PC-9 (cell line): ENCODE results near the gene ARSK. TPM values are rescaled to one million over a fixed set of nuclear protein-coding genes. Genes with fewer than 3 reads are reported as not detected.

Source experiments
- BruUV-seq: library from RNA; stranded (reverse); fragments of 400-500 nt; replicated peaks from 2 replicates; lab custom pipeline; 2021; lab: Mats Ljungman, UMichigan
- CTCF ChIA-PET: fragments of 300-600 bp; sonication (Branson Sonifier 250); formaldehyde crosslinking; loops from one replicate; lab custom pipeline; 2022; ENCODE audit warnings: antibody characterized with exemption; lab: Charles Lee
- POLR2A ChIA-PET: fragments of 300-600 bp; sonication (Branson Sonifier 250); formaldehyde crosslinking; loops from one replicate; lab custom pipeline; 2022; ENCODE audit warnings: antibody characterized with exemption; ENCODE audit not compliant: unreplicated experiment; lab: Charles Lee
- DNase-seq, 2 experiments: peaks; one replicate each; pipeline versions ENCODE4 v3.0.0 to v3.0.0-alpha.2; 2015 to 2022; ENCODE audit warnings: mixed read lengths in 1 of 2
- H2AFZ ChIP-seq: fragments of 200-600 bp; sonication (generic); 2 replicates; pipeline ENCODE4 v1.8.1; 2017; ENCODE audit warnings: antibody characterized with exemption
- H3F3A ChIP-seq: fragments of 200-600 bp; sonication (generic); 2 replicates; pipeline ENCODE4 v1.8.1; 2017; ENCODE audit warnings: antibody characterized with exemption, mild to moderate bottlenecking, low read depth; ENCODE audit not compliant: insufficient read depth
- H3K27ac ChIP-seq: fragments of 200-600 bp; sonication (generic); 2 replicates; pipeline ENCODE4 v1.6.1; 2016; ENCODE audit warnings: mixed run types
- H3K27me3 ChIP-seq: fragments of 200-600 bp; sonication (generic); 2 replicates; pipeline ENCODE4 v1.6.1; 2016; ENCODE audit warnings: low read depth, mixed run types; ENCODE audit not compliant: insufficient read depth
- H3K36me3 ChIP-seq: fragments of 200-600 bp; sonication (generic); 2 replicates; pipeline ENCODE4 v1.6.1; 2016; ENCODE audit warnings: low read depth, mixed run types
- H3K4me1 ChIP-seq: fragments of 200-600 bp; sonication (generic); replicated peaks from 2 replicates; pipeline ENCODE4 v1.6.1; 2016; ENCODE audit warnings: mixed run types; ENCODE audit not compliant: insufficient read depth
- H3K4me2 ChIP-seq: fragments of 200-600 bp; sonication (generic); 2 replicates; pipeline ENCODE4 v1.6.1; 2017; ENCODE audit warnings: mixed run types
- H3K4me3 ChIP-seq: fragments of 200-600 bp; sonication (generic); 2 replicates; pipeline ENCODE4 v1.6.1; 2016; ENCODE audit warnings: mixed run types
- H3K79me2 ChIP-seq: fragments of 200-600 bp; sonication (generic); 2 replicates; pipeline ENCODE4 v1.6.1; 2017; ENCODE audit warnings: low read depth, mixed run types
- H3K9me2 ChIP-seq: fragments of 200-600 bp; sonication (generic); 2 replicates; pipeline ENCODE4 v1.8.1; 2017; ENCODE audit warnings: mild to moderate bottlenecking; ENCODE audit not compliant: insufficient read depth
- H3K9me3 ChIP-seq: fragments of 200-600 bp; sonication (generic); 2 replicates; pipeline ENCODE4 v1.8.1; 2016; ENCODE audit warnings: low read depth; ENCODE audit not compliant: insufficient read depth
- H4K20me1 ChIP-seq: fragments of 200-600 bp; sonication (generic); 2 replicates; pipeline ENCODE4 v1.8.1; 2017; ENCODE audit not compliant: insufficient read depth
- CTCF ChIP-seq: fragments of 200-600 bp; sonication (generic); conservative IDR thresholded peaks from 2 replicates; pipeline ENCODE4 v1.6.1; 2017; ENCODE audit warnings: mixed run types, antibody characterized with exemption, mild to moderate bottlenecking, moderate library complexity
- EZH2 ChIP-seq: fragments of 200-600 bp; sonication (generic); IDR thresholded peaks from 2 replicates; pipeline ENCODE4 v1.8.0; 2017; ENCODE audit warnings: antibody characterized with exemption, low read depth
- intact Hi-C: fragments of 100-400 bp; cut with micrococcal nuclease; formaldehyde crosslinking; loops from one replicate; pipeline ENCODE4 v1.10.0; 2022; ENCODE audit not compliant: unreplicated experiment
- total RNA-seq: library from RNA; stranded (reverse); gene quantifications from 2 replicates; pipeline ENCODE4 v1.2.3, GENCODE V29; 2021

Gene ARSK
- total RNA-seq, 1 experiment from 2014 or later, result 5.8 TPM

GRCh38 chr5:95565280-95565920 is 10.5 kb downstream of the ARSK start:
- DNase-seq, result no peak
- H3K9me3 ChIP-seq, result no peaks in the 10 kb centered on the region
- ChIA-PET CTCF (no interaction called here), POLR2A (no interaction called here)
- H3K4me1 ChIP-seq, result no peaks in the 10 kb centered on the region
- H3K27ac ChIP-seq, result no peak overlapping the region
- H3K9me2 ChIP-seq, result no peaks in the 10 kb centered on the region
- H2AFZ ChIP-seq, result no peak overlapping the region
- TF ChIP-seq EZH2 (no peak), CTCF (no peak)
- no peaks in the 10 kb centered on the region for H4K20me1 ChIP-seq
- intact Hi-C loops, result no loop called here
- H3F3A ChIP-seq, result no peaks in the 10 kb centered on the region
- BruUV-seq, result no TSS peak
- H3K27me3 ChIP-seq, result no peaks in the 10 kb centered on the region
- H3K36me3 ChIP-seq, result no peaks in the 10 kb centered on the region
- no peaks in the 10 kb centered on the region for H3K79me2 ChIP-seq
- H3K4me2 ChIP-seq, result no peak overlapping the region
- H3K4me3 ChIP-seq, result no peak overlapping the region

- no peak overlapping the region for H2AFZ ChIP-seq
- intact Hi-C loops, result no loop called here
Observed at GRCh38 chr5:95572016-95572415, 17.1 kb downstream of the ARSK start.

GRCh38 chr5:95581576-95581975 is 26.7 kb downstream of the ARSK start:
- no TSS peak for BruUV-seq

More at GRCh38 chr5:95572016-95572415, 17.1 kb downstream of the ARSK start:
- no peaks in the 10 kb centered on the region for H3K4me1 ChIP-seq
- no peaks in the 10 kb centered on the region for H3F3A ChIP-seq
- no peaks in the 10 kb centered on the region for H4K20me1 ChIP-seq
- no peak for TF ChIP-seq EZH2
- no peak for TF ChIP-seq CTCF
- no peaks in the 10 kb centered on the region for H3K79me2 ChIP-seq
- CTCF ChIA-PET, result no interaction called here
- H3K4me3 ChIP-seq, result no peak overlapping the region
- no peak overlapping the region for H3K27ac ChIP-seq
- POLR2A ChIA-PET, result no interaction called here
- H3K4me2 ChIP-seq, result no peak overlapping the region
- no peaks in the 10 kb centered on the region for H3K9me2 ChIP-seq
- DNase-seq, result no peak
- no TSS peak for BruUV-seq
- no peaks in the 10 kb centered on the region for H3K27me3 ChIP-seq
- no peaks in the 10 kb centered on the region for H3K9me3 ChIP-seq
- H3K36me3 ChIP-seq, result no peaks in the 10 kb centered on the region

More at GRCh38 chr5:95581576-95581975, 26.7 kb downstream of the ARSK start:
- TF ChIP-seq CTCF, result no peak
- no peak for TF ChIP-seq EZH2
- Histone ChIP-seq H3K4me2 (no peak overlapping the region), H2AFZ (no peak overlapping the region), H3K27me3 (no peaks in the 10 kb centered on the region), H3K36me3 (0 out of 2 replicates have a peak, but pooled peaks cover 2% of the 10 kb centered on the region), H3K27ac (no peak overlapping the region), H3K4me1 (no peaks in the 10 kb centered on the region), H4K20me1 (no peaks in the 10 kb centered on the region), H3F3A (no peaks in the 10 kb centered on the region), H3K9me2 (no peaks in the 10 kb centered on the region), H3K9me3 (no peaks in the 10 kb centered on the region), H3K4me3 (no peak overlapping the region), H3K79me2 (no peaks in the 10 kb centered on the region)
- DNase-seq, result no peak
- CTCF ChIA-PET, result no interaction called here
- POLR2A ChIA-PET, result no interaction called here
- intact Hi-C loops, result no loop called here
